GM12872 (cell line): ENCODE results near the gene STIP1.

Source experiments
- TF ChIP-seq, protein P1 (sequence below): IDR thresholded peaks from 3 replicates; pipeline ENCODE4 v1.5.1; 2011; ENCODE audit warnings: low read depth, mild to moderate bottlenecking, low read length, moderate library complexity; ENCODE audit not compliant: insufficient read depth

STIP1 gene

DNA sequence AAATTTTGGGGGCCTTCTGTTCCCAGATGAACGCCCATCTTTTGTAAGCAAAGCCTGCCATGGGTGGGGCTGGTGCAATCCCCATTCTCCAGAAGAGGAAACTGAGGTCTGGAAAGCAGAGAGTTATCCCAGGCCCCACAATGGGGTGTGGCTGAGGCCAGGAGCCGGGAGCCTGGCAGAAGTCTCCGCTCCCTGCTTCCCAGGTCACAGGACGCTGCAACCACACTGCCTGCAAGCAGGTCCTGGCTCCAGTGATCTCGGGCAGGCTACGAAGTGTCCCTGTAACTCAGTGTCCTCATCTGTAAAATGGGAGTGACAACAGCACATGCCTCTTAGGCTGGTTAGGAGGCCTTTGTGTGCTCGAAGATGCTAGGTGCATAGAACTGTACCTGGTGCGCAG lies 67.1 kb downstream of the STIP1 start:
- TF ChIP-seq, protein P1, sequence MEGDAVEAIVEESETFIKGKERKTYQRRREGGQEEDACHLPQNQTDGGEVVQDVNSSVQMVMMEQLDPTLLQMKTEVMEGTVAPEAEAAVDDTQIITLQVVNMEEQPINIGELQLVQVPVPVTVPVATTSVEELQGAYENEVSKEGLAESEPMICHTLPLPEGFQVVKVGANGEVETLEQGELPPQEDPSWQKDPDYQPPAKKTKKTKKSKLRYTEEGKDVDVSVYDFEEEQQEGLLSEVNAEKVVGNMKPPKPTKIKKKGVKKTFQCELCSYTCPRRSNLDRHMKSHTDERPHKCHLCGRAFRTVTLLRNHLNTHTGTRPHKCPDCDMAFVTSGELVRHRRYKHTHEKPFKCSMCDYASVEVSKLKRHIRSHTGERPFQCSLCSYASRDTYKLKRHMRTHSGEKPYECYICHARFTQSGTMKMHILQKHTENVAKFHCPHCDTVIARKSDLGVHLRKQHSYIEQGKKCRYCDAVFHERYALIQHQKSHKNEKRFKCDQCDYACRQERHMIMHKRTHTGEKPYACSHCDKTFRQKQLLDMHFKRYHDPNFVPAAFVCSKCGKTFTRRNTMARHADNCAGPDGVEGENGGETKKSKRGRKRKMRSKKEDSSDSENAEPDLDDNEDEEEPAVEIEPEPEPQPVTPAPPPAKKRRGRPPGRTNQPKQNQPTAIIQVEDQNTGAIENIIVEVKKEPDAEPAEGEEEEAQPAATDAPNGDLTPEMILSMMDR, result no peak

DNA sequence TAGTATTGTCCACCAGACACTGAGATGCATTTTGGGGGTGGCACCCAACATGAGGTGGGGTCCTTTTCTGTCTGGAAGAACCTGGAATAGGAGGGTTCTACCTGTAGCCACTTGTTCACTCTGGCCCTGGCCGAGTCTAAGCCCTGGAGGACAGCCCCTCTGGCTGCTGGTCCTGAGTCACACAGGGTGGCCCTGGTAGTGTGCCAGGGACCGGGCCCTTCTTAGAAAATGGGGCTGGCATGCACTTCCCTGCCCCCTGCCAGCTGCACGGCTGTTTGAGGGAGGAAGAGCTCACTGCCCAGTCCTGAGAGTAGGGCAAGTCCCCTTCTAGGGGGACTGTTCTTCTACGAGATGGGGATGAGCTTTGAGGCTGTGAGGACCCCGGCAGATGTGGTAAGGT lies 67.5 kb downstream of the STIP1 start:
- TF ChIP-seq, protein P1, result no peak
